ENCODE data around the gene STPG3.

GRCh38 chr9:137212520-137212919 lies 38.6 kb upstream of the STPG3 start:
- TF ChIP-seq CTCF (IDR thresholded peaks at IDR 0.05) (no peak), ZFX (IDR thresholded peaks at IDR 0.05; ENCODE audit: borderline replicate concordance) (no peak)
